GM19099 (cell line): ENCODE measurements around the gene SINHCAF.

ENCODE experiments used
- POLR2A ChIP-seq: IDR thresholded peaks from 3 replicates; pipeline ENCODE4 v1.6.1; 2011; ENCODE audit warnings: low read depth; ENCODE audit not compliant: insufficient read length; ENCODE audit errors: extremely low read depth

The SINHCAF gene

DNA sequence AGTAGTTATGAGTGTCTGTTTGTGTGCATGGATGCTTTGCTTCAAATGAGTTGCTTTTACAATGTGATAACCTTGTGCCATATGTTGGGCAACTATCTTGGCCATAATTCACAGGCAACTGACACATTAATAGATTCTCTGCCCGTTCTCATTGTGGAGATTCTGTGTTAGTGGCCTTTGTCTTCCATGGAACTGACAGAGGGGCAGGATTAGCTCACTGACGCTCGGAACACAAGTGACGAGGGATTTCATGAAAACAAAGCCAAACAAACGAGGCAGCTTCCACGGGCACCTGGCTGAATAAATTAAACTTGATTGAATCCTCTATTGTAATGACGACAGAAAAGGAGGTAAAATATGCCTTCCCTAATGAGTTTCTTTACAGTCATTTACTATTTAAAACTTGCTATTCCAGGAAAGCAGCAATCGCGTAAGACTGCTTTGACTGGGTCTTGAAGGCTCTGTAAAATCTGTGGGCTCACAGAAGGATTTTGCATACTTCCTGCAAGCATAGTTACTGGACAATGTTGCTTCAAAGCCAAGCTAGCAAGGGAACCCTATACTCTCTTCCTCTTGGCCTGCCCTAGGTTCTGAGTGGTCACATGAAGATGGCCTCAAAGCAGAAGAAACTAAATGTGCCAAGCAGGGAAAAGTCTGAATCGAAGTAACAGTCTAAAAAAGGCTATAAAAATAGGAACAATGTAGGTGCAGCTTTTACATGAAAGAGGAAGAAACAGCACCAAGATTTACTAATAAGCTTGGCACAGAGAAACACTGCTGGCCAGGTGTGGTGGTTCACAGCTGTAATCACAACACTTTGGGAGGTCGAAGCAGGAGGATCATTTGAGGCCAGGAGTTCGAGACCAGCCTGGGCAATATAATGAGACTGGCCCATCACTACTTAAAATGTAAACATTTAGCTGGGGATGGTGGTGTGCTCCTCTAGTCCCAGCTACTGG is 28.1 kb upstream of the SINHCAF start:
- TF ChIP-seq POLR2A, result no peak

DNA sequence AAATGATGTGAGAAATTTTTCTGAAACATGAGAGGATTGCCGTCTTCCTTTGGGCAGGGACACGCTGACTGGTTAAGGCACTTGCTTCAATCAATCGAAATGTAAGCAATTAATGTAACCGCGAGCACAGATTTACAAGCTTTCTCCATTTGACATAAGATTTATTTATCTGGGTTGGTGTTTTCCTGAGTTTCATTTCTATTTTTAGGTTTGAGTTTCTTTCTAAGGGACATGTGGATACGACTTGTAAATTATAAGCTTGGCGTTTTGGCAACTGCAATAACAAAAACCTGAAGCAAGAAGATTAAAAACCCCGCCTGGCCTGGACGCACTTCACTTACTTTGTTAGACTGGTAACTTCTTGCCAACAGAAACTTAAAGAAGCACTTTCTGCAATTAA is 20.3 kb upstream of the SINHCAF start:
- no peak for TF ChIP-seq POLR2A

DNA sequence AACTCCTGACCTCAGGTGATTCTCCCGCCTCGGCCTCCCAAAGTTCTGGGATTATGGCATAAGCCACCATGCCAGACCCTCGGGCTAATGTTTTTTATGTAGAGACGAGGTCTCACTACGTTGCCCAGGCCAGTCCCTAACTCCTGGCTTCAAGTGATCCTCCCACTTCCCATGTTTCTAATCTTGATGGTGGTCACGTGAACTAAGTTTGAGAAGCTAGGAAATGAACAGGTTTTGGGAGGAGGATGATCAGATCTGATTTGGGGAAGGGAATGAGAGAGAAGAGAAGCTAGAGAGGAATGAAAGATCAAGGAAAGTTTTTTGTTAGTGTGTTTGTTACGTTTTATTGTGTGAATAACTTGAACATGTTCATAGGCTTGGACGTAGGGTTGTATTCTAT is 17.2 kb upstream of the SINHCAF start:
- no peak for TF ChIP-seq POLR2A

DNA sequence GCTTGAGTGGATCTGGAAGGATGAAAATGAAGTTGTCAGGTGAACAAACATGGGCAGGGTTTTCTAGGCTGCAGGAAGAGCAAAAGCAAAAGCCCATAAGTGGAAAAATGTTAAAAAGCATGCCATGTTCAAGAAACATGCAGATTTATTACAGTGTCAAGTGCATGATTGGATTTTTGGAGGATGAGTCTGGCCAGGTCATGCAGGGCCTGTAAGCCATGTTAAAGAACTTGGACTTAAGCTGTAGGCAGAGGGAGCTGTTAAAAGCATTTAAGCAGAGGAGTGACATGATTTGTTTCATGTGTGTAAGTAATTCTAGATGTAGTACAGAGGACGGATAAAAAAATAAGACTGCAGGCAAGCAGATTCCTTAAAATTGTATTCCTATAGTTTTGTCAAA is 16.3 kb upstream of the SINHCAF start:
- no peak for TF ChIP-seq POLR2A

DNA sequence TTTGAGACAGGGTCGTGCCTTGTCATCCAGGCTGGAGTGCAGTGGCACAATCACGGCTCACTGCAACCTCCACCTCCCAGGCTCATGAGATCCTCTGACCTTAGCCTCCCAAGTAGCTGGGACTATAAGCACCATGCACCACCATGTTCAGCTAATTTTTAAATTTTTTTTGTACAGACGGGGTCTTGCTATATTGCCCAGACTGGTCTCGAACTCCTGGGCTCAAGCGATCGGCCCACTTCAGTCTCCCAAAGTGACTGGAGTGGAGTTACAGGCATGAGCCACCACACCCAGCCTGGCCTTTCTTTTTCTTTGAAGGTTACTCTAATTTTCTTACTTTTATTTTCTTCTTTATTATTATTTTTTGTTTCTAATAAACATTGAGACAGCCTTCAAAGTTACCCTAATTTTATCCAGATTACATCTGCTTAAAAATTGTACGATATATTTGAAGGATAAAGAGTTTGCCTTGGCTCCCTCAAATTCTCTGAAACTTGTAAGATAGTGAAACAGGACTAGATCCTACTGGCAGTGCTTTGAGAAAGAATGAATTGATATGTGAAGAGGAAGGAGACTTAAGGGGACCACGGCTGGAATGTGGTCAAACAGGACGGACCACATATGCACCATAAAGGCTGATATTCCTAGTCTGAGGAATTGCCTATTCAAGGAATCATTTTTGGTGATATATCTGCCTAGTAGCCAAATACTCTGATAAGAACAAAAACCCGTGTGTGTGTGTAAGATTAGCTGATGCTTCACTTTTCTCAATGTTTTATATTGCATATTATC is 14.1 kb upstream of the SINHCAF start:
- no peak for TF ChIP-seq POLR2A

DNA sequence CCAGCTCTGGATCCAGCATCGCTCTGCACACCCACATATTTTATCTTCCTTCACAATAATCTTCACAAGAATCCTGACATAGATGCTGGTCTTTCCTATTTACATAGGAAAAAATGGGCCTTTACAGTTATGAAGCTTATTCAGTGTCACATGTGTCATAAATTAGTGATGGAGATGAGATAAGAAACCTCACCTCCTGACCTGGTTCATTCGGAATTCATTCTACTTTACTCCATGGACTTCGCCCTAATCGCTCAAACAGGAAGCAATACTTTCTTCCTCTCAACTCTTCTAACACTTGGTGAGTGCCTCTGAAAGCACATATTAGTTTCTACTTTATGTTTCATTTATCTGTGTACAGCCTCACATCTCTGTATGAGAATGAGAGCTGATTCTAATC is 12.0 kb upstream of the SINHCAF start:
- no peak for TF ChIP-seq POLR2A

DNA sequence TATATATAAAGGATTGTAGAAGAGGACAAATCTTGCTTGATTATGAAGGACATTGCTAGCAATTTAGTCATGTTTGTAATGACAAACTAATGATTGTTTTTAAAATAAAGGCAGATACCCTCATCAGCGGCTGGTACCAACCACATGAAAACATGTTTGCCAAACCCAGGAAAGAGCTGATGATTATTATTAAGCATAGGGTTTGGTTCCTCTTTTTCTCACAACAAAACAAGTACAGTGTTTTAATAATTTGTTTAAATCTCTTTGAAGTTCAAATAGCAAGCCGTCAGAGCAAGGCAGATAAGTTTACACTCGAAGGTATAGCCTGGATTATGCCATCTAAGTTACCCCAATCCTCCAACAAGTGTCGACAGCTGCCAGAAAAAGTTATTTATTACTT is 5.3 kb upstream of the SINHCAF start:
- no peak for TF ChIP-seq POLR2A

DNA sequence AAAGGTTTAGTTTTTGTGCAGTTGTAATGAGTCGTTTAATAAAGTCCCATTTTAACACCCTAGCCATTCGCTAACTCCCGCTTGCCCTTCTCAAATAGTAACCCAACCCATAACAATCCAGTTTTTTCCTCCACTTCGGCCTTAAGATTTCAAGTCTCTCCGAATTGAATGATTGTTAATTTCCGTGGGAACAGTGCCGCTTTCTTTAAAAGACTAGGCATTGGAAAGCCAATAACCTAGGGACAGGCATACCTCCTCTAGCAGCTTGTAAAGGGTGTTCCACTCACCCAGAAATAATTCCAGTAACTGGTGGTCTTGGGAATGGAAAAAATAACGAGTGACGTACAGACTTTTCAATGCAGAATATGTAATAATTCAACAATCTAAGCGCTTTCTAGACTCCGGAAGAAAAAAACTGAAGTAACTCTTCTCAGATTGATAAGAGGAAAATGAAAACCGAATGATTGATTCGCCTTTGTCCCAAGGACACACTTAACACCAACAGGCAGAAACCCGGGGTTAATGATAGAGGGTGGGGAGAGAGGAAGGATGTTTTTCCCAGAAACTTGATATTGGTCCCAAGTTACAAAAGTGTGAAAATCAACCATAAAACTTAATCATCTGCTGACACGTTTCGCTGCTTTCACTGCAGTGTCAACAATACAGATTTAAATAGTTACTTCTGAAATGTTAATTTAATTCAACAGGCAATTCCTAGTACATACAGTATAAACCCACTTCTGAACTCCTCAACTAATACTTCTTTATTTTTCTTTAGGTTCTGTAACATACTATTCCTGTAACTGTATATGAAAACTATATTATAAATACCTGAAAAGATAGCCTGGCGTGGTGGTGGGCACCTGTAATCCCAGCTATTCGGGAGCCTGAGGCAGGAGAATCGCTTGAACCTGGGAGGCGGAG is 1.0 kb upstream of the SINHCAF start:
- no peak for TF ChIP-seq POLR2A

DNA sequence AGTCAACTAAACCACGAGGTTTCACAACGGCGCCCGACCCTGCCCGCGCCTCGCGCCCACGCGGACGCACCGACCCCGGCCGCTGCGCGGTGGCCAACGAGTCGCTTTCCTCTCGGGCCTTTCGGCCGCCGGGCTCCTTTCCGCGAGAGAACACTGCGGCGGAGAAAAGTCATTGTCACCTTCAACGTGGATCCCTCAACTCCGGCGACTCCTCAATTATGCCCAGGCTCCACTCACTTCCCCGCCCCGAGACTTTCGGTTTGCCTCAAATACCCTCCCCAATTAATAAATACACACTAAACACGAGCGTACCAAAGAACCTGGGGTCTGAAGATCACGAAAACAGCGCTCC is 450 bp downstream of the SINHCAF start:
- TF ChIP-seq POLR2A, result no peak

DNA sequence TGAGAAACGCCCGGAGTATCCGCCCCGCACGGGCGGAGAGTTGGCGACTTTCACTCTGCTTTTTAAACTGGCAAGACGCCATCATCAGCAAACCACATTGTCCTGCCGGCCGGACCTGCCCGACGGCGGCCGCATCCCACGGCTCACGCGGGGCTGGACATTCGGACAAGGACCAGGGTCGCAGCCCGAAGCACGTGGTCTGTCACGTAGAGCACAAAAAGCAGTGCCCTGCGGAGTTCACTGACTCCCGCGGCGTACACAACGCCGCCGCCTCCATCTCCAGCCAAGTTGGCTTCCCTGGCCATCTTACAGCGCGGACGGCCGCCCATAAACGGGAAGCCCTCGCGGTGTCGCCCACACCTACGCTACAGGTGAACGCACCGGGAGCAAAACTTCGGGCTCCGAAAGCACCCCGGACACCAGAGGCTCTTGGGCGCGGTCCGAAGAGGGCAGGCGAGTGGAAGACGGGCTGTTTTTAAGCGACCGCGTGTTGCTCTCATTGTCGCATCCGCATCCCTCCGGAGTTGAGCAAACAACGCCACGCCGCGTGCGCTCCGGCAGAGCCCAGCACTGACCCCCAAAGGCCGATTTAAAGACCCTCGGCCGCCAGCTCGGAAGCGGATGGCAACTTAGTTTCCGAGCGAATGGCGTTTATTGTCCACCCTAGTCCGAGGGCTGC is 966 bp downstream of the SINHCAF start:
- peak; percentile 29 for TF ChIP-seq POLR2A

DNA sequence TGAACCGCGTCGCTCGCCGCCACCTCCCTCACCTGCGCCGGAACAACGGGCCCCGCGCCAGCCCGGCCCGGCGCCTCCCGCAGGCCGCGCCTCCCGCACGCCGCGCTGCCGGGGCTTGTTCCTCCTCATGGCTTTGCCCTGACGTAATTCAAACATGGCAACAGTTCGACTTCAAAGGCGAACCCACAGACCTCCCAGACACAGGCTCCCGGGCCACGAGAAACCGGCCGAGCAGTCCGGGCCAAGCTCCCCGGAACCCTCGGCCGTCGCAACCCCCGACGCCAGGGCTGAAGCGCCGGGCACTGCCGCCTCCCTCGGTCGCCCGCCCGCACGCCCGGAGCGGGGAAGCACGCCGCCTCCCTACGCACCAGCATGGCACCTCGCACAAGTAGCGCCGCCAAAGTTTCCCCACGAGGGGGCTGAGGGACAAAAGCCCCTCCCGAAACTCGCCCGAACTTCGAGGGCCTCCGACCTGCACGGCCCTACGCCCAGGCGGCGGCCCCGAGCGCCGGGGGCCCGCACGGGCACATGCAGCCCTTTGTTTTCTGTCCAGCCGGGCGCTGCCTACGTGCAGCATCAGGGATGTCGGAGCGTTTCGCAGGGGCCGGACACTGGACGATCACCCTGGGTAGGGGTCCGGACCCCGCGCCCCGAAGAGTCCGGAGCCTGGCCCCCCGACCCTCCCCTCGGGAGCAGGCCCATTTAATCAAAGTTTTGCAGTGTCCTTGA is 1.7 kb downstream of the SINHCAF start:
- no peak for TF ChIP-seq POLR2A

DNA sequence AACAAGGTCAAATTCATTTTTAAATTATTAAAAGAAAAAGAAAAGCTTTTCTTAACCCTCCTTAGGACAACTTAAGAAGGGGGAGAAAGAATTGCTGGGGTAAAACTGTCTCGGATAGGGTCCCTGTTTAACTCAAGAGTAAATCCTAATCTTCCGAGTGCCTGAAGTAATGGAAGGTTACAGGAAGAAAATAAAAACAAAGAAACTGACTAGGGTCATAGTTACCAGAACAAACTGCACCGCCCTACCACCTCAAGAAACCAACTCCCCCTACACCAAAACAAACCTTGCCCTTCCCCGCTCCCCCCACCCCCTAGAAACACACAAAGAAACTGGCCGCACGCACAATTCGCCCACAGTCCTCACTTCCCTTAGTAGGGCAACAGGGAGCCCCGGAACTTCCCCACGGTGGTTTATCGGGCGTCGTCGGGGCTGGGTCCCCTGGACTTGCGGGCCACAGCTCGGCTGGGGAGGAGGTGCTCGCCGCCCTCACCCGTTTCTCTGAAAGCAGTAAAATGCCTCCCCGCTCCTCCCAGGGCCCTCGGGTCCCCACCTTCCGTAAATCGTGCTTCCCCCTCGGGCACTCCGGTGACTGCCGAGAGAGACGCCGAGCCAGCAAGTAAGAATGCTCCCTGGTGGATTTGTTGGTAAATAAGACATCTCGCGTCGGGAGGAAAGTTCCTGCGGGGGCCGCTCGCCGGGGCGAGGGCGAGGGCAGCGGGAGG is 2.4 kb downstream of the SINHCAF start:
- peak; percentile 42 for TF ChIP-seq POLR2A

DNA sequence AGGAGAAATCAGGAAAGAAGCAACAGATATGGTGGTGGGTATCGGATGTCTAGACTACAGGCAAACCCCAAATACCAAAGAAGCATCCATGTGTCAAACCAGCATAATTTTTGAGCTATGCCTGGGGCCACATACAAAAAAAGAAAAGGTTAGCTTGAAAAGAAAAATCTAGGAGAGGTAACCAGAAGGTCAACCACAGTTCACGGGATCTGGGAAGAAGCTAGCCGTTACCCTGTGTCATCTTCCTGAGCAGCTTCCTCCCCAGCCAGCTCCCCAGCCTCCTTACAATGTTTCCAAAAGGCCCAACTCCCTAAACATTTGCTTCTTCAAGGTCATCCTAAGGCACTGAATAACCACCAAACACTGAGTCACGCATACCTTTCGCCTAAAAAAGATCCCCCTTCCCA is 3.1 kb downstream of the SINHCAF start:
- no peak for TF ChIP-seq POLR2A
